T-helper 2 cell treated with Interferon-gamma antibody and Interleukin-4, amounts not matched to agents 5 μg/mL and 100 μg/mL, for 36 hours (primary cell): ENCODE measurements around the gene ADCK1.
"Not testable (repeated sequence)": the region's sequence is repeated elsewhere in the genome, so short reads cannot be mapped to it uniquely, and the experiment has no call there.

Experiments used
- DNase-seq: peaks from one replicate; pipeline ENCODE4 v3.0.0; 2021; ENCODE audit warnings: low spot score
- H3K27ac Mint-ChIP-seq: one replicate; pipeline ENCODE4 v1.8.0; 2021; ENCODE audit warnings: mild to moderate bottlenecking, mixed read lengths
- H3K27me3 Mint-ChIP-seq: one replicate; pipeline ENCODE4 v1.8.0; 2021; ENCODE audit warnings: low read depth, mixed read lengths
- H3K36me3 Mint-ChIP-seq: one replicate; pipeline ENCODE4 v1.8.0; 2021; ENCODE audit warnings: low read depth, mixed read lengths
- H3K4me1 Mint-ChIP-seq: one replicate; pipeline ENCODE4 v1.8.0; 2021; ENCODE audit warnings: low read depth, mixed read lengths
- H3K4me3 Mint-ChIP-seq: one replicate; pipeline ENCODE4 v1.8.0; 2022; ENCODE audit warnings: mild to moderate bottlenecking, moderate library complexity, mixed read lengths
- H3K9me3 Mint-ChIP-seq: one replicate; pipeline ENCODE4 v1.8.0; 2021; ENCODE audit warnings: mixed read lengths

The ADCK1 gene

DNA sequence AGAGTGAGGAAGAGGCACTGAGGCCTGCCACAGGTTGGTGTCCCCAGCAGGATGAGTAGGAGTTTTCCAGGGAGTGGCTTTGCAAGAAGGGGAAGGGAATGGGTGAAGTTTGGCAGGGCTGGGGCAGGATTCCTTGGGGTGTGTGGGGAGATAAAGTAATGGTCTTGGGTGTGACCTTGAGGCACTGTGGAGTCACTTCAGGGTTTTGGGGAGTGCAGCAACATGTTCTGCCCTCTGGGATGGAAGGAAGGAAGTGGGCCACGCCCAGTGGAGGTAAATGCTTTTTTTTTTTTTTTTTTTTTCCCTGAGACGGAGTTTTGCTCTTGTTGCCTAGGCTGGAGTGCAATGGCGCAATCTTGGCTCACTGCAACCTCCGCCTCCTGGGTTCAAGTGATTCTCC is 108.9 kb downstream of the ADCK1 start:
- H3K4me3 Mint-ChIP-seq: no peak overlapping the region
- no peaks in the 10 kb centered on the region for H3K9me3 Mint-ChIP-seq
- peak overlapping the region; percentile 38 for H3K27ac Mint-ChIP-seq
- H3K27me3 Mint-ChIP-seq: no peaks in the 10 kb centered on the region
- H3K4me1 Mint-ChIP-seq: peaks cover 5% of the 10 kb centered on the region
- no peaks in the 10 kb centered on the region for H3K36me3 Mint-ChIP-seq
- no peak for DNase-seq

DNA sequence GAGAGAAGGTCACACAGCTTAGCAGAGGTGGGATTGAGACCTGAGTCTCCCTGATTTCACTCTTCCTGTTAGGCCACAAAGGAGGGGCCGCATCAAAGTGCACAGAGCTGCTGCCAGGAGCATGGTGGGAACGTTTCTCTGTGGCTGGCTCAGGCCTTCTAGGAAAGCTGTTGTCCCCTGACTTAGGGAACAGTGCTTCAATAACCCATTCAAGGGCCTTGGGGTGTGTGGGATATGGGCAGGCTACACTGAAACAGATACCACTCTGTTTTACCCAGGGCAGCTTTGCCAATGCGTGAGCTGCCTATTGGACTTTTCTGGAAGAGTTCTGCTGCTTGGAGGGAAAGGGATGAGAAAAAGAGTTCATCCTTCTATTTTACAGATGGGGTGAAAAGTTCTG is 110.0 kb downstream of the ADCK1 start:
- no peaks in the 10 kb centered on the region for H3K27me3 Mint-ChIP-seq

DNA sequence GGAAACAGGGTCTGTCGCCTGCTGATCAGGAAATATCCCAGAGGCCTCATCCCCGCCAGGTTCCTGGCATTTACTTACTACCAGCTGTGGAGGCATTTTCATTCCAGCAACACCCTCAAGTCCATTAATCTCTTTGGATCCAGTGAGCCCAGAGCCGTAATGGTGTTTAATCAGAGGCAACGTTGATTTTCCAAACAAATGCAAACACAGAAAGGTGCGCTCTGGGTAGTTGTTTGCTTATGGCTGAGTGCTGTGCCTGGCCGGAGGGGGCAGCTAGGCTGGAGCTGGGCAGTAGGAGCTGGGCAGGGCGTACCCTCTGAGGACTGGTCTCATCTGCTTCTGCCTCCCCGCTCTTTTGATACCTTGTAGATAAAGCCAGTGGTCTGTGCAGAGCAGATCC is 110.6 kb downstream of the ADCK1 start:
- H3K9me3 Mint-ChIP-seq: no peaks in the 10 kb centered on the region
- H3K4me3 Mint-ChIP-seq: no peak overlapping the region
- H3K27ac Mint-ChIP-seq: no peak overlapping the region
- H3K4me1 Mint-ChIP-seq: peaks cover 5% of the 10 kb centered on the region
- no peak for DNase-seq
- no peaks in the 10 kb centered on the region for H3K36me3 Mint-ChIP-seq
- no peaks in the 10 kb centered on the region for H3K27me3 Mint-ChIP-seq

More for the DNA sequence above, 110.0 kb downstream of the ADCK1 start:
- H3K4me1 Mint-ChIP-seq: peaks cover 5% of the 10 kb centered on the region
- no peak overlapping the region for H3K4me3 Mint-ChIP-seq
- DNase-seq: no peak
- H3K27ac Mint-ChIP-seq: no peak overlapping the region
- no peaks in the 10 kb centered on the region for H3K36me3 Mint-ChIP-seq
- no peaks in the 10 kb centered on the region for H3K9me3 Mint-ChIP-seq

DNA sequence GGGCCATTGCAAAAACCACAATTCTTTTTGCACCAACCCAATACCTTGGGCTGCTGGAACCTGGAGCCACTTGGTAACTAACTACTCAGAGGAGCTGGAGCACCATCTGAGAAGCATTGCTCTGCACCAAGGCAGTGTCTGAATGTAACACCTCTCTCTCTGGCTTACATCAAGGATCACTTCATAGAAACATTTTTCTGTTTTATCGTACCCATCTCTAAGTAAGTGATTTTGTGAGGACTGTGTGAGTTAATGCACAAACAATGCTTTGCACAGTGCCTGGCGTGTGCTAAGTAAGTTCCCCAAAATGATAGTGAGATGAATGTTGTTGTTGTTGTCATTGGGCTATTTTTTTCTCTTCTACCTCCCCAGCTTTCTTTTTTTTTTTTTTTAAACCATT is 111.4 kb downstream of the ADCK1 start:
- Mint-ChIP-seq H3K27me3 (no peaks in the 10 kb centered on the region), H3K9me3 (no peaks in the 10 kb centered on the region), H3K4me3 (no peak overlapping the region), H3K36me3 (no peaks in the 10 kb centered on the region), H3K27ac (no peak overlapping the region), H3K4me1 (peaks cover 5% of the 10 kb centered on the region)
- DNase-seq: no peak

DNA sequence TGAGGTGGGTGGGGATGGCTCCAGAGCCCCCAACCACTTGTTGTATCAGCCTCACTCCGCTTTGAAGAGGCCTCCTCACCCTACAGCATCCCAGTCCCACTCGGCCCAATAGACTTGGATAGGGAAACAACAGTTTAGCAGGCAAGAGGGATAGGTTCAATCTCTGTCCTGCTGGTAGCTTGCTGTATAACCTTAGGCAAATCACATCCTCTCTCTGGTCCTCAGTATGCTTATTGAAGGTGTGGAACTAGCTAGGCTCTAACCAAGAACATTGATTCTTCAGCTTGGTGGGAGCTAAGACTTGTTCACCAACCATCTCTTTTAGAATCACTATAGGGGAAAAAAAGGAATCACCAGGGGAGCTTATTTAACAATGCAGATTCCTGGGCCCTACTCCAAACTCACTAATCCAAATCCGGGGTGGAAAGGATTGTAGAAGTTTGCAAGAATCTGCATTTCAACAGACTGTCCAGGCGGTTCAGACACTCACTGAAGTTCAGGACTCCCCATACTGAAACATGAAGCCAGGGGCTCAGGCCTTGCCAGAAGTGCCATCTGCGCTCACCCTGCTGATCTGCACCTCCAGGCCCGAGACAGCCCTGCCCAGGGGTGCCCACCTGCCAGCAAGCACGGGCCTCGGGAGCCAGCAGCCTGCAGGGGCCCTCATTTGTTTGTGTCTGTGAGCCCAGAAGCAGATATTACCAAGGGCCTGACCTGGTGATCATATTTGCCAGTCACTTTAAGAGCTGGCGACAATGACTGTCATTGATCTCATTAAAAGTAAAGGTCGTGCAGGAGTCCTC is 113.0 kb downstream of the ADCK1 start:
- no peaks in the 10 kb centered on the region for H3K27me3 Mint-ChIP-seq
- no peak overlapping the region for H3K4me3 Mint-ChIP-seq
- H3K4me1 Mint-ChIP-seq: peaks cover 5% of the 10 kb centered on the region
- H3K36me3 Mint-ChIP-seq: no peaks in the 10 kb centered on the region
- DNase-seq: no peak
- H3K9me3 Mint-ChIP-seq: no peaks in the 10 kb centered on the region
- H3K27ac Mint-ChIP-seq: no peak overlapping the region

DNA sequence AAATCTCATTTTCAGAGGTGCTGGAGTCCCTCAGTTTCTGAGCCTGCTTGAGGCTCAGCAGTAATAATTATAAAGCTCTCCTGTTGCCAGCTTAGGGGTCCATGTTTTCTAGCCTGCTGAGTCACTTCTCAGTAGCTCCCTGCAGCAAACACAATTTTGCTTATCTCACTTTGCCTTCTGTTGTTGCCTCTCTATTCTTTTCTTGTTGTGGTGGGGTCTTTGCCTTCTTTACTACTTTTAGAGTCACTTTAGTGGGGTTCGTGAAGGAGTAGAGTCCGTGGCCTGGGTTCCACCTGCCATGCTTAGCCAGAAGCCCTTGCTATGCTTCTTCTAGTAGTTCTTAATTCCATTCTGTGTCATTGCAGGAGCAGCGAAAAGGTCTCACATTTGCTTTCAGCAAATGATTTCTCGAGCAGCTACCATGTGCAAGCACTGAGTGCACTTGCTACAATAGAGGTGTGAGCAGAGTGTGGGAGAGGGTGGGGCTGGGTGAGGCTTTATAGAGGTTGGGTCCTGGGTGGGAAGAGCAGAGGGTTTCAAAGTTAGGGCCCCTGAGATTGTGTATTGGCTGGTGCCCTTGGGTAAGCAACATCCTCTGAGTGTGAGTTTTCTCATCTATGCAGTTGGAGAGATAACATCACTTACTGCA is 114.3 kb downstream of the ADCK1 start:
- Mint-ChIP-seq H3K27ac (no peak overlapping the region), H3K36me3 (no peaks in the 10 kb centered on the region), H3K4me3 (no peak overlapping the region), H3K9me3 (no peaks in the 10 kb centered on the region), H3K27me3 (no peaks in the 10 kb centered on the region), H3K4me1 (no peaks in the 10 kb centered on the region)
- DNase-seq: no peak

DNA sequence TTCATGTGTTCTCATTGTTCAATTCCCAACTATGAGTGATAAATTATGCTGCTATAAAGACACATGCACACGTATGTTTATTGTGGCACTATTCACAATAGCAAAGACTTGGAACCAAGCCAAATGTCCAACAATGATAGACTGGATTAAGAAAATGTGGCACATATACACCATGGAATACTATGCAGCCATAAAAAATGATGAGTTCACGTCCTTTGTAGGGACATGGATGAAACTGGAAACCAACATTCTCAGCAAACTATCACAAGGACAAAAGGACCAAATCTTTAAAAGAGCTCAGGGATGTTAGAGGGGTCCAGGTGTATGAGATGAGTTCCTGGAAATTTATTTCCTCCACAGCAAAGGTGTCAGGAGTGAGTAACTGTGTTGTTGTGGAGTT is 115.5 kb downstream of the ADCK1 start:
- not testable (repeated sequence) for DNase-seq, H3K36me3 Mint-ChIP-seq, H3K4me3 Mint-ChIP-seq, H3K4me1 Mint-ChIP-seq, H3K27me3 Mint-ChIP-seq, H3K9me3 Mint-ChIP-seq, H3K27ac Mint-ChIP-seq

DNA sequence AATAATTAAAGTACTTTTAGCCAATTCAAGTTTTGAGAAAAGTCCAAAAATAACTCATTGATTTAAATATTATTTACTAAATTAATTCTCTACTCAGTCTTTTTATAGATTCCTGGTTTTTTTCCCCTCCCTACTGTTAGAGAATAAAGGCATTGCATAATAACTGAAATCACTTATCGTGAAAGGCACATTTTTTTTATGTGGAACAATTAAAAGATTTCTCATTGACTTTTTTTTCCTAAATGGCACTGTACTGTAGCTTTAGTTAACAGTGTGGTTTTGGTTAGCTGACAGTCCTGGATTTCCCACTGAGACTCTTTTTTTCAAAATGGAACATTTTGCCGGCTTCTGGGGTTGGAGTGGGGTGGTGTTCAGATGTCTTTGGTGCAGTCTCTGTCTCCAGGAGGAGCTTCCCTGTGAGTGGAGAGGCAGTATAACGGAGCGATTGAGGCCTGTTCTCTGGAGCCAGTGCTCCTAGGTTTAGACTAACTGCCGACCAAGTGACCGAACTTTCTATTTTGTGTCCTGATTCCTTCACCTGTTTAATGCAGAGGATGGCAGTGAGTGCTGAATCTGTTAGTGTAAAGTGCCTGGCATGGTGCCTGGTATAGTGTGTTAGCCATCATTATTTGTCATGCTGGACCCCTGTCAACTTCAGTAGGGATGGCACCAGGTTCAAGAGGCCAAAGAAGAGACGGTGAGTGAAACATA is 117.7 kb downstream of the ADCK1 start:
- Mint-ChIP-seq H3K27me3 (no peaks in the 10 kb centered on the region), H3K4me1 (no peaks in the 10 kb centered on the region), H3K9me3 (no peaks in the 10 kb centered on the region), H3K36me3 (no peaks in the 10 kb centered on the region), H3K27ac (no peak overlapping the region), H3K4me3 (no peak overlapping the region)
- no peak for DNase-seq

DNA sequence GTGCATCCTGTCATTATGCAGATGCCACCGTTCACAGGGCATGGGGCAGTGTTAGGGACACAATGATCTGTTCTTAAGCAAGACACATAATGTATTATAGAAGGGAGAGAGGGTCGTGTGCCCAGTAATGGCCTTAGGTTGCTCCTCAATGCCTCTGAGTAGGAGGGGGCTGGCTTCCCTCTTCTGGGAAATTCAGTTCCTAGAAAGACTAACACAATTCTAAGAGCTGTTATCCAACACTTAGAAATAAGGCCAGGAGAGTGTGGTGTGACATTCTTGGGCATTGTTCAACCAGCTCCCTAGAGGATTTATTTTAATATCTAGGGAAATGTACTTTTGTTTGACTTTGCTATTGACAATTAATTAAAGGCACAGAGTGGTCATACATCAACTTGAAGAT is 118.5 kb downstream of the ADCK1 start:
- Mint-ChIP-seq H3K4me3 (no peak overlapping the region), H3K9me3 (no peaks in the 10 kb centered on the region), H3K27ac (no peak overlapping the region), H3K36me3 (no peaks in the 10 kb centered on the region), H3K27me3 (no peaks in the 10 kb centered on the region), H3K4me1 (no peaks in the 10 kb centered on the region)
- no peak for DNase-seq

DNA sequence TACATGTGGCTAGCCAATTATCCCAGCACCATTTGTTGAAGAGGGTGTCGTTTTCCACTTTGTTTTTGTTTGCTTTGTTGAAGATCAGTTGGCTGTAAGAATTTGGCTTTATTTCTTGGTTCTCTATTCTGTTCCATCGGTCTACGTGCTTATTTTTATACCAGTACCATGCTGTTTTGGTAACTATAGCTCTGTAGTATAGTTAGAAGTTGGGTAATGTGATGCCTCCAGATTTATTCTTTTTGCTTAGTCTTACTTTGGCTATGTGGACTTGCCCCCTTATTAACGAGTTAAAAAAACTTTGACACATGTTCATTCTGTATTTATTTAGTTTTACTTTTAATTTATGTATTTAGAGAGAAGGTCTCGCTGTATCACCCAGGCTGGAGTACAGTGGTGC is 120.4 kb downstream of the ADCK1 start:
- no peak overlapping the region for H3K4me3 Mint-ChIP-seq
- no peaks in the 10 kb centered on the region for H3K4me1 Mint-ChIP-seq
- no peaks in the 10 kb centered on the region for H3K9me3 Mint-ChIP-seq
- no peak overlapping the region for H3K27ac Mint-ChIP-seq
- DNase-seq: no peak
- no peaks in the 10 kb centered on the region for H3K27me3 Mint-ChIP-seq
- no peaks in the 10 kb centered on the region for H3K36me3 Mint-ChIP-seq

DNA sequence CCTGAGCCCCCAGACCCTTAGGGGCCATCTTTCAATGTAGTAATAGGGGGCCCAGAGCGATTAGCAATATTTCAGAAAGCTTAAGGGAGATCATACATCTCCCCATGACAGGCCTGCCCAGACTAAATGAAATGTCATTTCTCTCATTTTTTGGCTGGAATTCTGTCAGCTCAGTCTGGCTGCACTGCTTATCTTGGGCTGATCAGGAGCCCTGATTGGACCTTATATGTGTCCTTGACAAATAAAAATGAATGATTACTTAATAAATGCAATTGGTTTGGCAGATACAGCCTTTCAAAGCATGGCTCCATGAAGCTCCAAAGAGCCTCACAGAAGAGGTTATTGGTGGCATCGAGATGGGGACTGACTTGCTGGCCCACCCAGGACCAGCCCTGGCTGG is 121.9 kb downstream of the ADCK1 start:
- Mint-ChIP-seq H3K9me3 (no peaks in the 10 kb centered on the region), H3K4me3 (no peak overlapping the region), H3K27ac (no peak overlapping the region), H3K4me1 (no peaks in the 10 kb centered on the region), H3K36me3 (no peaks in the 10 kb centered on the region), H3K27me3 (no peaks in the 10 kb centered on the region)
- DNase-seq: no peak

DNA sequence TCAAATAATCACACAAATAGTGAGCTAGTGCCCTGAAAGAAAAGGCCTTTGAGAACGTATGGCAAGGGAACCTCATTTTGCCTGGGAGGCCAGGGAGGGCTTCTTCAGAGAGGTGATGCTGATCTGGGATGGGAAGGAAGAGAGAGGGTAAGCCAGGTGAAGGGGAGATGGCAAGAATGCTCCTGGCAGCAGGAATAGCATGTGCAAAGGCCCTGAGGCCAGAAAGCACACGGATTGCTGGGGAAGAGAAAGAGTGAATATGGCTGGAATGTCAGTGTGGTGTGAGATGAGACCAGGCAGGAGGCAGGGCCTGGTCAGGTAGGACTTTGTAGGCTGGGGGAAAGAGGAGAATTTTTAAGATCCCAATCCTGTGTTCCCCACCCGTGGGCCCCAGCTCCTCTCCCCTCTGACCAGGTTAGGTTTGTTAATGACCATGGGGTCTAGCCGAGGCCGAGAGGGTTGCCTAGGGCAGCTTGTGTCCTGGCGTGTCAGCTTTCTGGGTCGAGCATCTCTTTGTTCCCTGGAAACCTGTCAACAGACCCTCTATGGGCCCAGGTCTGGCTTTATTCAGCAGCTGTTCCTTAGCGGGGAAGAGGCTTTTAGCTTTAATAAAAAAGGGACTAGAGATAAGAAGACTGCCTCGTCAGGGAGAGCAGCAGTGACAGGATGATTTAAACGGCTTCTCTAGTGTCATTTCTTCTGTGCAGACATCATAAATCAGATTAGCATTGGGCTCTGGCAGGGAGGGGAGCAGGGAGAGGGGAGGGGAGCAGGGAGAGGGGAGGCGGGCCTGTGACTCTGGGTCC is 123.4 kb downstream of the ADCK1 start:
- Mint-ChIP-seq H3K27ac (no peak overlapping the region), H3K9me3 (no peaks in the 10 kb centered on the region), H3K36me3 (no peaks in the 10 kb centered on the region), H3K27me3 (no peaks in the 10 kb centered on the region), H3K4me3 (no peak overlapping the region), H3K4me1 (no peaks in the 10 kb centered on the region)
- DNase-seq: no peak

DNA sequence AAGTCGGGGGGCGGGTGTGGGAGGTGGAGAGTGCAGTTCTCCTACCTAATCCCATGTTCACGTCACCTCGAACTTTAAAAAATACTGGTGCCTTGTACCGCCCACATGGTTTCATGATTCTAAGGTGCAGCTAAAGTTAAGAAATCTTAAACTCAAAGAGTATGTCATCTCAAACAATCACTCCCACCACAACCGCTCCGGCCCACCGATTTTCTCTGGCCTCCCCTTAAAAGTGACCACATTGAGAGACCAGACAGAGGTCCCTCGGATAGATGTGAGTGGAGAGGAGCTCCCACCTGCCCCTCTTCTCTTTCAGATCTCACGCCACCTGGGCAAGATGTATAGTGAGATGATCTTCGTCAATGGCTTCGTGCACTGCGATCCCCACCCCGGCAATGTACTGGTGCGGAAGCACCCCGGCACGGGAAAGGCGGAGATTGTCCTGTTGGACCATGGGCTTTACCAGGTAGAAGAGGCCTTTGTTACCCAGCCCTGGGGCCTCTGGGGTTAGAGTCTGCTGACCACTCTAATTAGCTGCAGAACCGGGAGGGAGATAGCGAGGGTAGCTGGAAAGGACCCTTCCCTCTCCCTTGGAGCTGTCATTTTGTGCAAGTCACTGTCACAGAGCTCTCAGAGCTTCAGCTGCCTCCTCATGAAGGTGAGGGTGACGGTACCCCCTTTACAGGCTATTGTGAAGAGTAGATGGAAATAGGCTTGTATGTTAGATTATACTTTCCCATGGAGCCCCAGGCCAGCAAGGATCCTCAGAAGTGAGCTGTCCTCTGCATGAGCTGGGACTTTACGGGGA is 124.4 kb downstream of the ADCK1 start:
- H3K4me1 Mint-ChIP-seq: no peaks in the 10 kb centered on the region
- H3K4me3 Mint-ChIP-seq: no peak overlapping the region
- H3K27ac Mint-ChIP-seq: no peak overlapping the region
- no peaks in the 10 kb centered on the region for H3K27me3 Mint-ChIP-seq
- no peak for DNase-seq
- H3K9me3 Mint-ChIP-seq: no peaks in the 10 kb centered on the region
- no peaks in the 10 kb centered on the region for H3K36me3 Mint-ChIP-seq
